Measurements from ENCODE around the gene MYO15B.

DNA sequence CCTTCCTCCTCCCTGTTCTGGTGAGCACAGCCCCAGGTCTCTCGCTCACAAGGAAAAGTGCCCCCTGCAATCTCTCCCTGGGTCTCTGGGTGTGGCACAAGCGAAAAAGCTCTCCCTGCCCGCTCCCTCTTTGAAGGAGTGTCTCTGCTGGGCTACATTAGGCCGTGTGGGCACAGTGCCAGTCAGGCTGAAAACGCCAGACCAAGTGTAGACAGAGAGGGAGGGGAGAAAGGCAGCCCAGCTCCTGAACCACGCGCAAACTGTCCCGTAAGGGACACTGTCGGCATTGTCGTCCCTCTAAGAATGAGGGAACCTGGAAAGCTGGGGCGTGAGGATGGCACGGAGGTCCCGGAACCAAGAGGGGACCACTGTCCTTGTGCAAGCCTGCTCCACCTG is 49.5 kb downstream of the MYO15B start:
- TF ChIP-seq REST (IDR thresholded peaks at IDR 0.05; ENCODE audit: insufficient read depth in 1 of 2, low read depth in 2 of 2, low read length in 2 of 2) = no peak
- no peak for TF ChIP-seq POLR2AphosphoS5 (IDR thresholded peaks at IDR 0.05; ENCODE audit: low read depth, low read length)
- no peak for TF ChIP-seq TAF1 (IDR thresholded peaks at IDR 0.05; ENCODE audit: borderline replicate concordance, insufficient read depth, low read length)

Measured in PFSK-1 (cell line).